Sigmoid colon (tissue), 4 donors: ENCODE data around the gene SMIM17.

Experiments
- EP300 ChIP-seq, 4 donors: sonication (generic); formaldehyde crosslinking; IDR thresholded peaks; one replicate each; pipeline ENCODE4 v1.6.1; 2017; ENCODE audit warnings: antibody characterized with exemption in 4 of 4
- POLR2A ChIP-seq, 2 donors: fragments of 450-650 bp; IDR thresholded peaks; one replicate each; pipeline ENCODE4 v1.6.1; 2016; ENCODE audit warnings: antibody characterized with exemption in 2 of 2, mild to moderate bottlenecking in 2 of 2, moderate library complexity in 2 of 2
- POLR2AphosphoS5 ChIP-seq, 4 donors: sonication (generic); formaldehyde crosslinking; IDR thresholded peaks; one replicate each; pipeline ENCODE4 v1.6.1; 2017; ENCODE audit warnings: antibody characterized with exemption in 4 of 4
- TF ChIP-seq, protein P1 (sequence below), 4 experiments: fragments of 450-650 bp in 3 of 4; fragments of 200-600 bp in 1 of 4; IDR thresholded peaks; one replicate each; pipeline ENCODE4 v1.5.1; 2016 to 2019; ENCODE audit warnings: antibody characterized with exemption in 4 of 4, mild to moderate bottlenecking in 3 of 4, moderate library complexity in 2 of 4

DNA sequence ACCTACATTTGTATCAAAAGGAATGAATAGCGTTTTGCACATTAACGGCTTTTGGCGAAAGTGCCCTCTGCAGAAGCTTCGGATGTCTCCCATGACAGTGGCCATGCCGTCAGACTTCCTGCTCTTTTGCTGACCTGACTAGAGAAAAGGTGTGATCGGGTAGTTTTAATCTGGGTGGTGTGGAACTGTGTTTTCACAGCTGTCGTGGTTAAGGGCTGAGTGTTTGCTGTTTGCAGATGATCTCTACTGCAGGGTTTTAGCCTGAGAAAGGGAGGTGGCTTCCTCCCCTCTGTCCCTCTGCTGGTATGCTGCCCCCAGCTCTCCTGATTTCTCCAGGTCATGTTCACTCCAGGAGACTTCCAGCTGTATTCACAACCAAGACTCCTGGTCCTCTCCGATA is 25.4 kb upstream of the SMIM17 start:
- TF ChIP-seq POLR2AphosphoS5 (IDR thresholded peaks at IDR 0.05) (no peak), POLR2A (IDR thresholded peaks at IDR 0.05) (no peak), EP300 (IDR thresholded peaks at IDR 0.05) (no peak)
- TF ChIP-seq, protein P1, sequence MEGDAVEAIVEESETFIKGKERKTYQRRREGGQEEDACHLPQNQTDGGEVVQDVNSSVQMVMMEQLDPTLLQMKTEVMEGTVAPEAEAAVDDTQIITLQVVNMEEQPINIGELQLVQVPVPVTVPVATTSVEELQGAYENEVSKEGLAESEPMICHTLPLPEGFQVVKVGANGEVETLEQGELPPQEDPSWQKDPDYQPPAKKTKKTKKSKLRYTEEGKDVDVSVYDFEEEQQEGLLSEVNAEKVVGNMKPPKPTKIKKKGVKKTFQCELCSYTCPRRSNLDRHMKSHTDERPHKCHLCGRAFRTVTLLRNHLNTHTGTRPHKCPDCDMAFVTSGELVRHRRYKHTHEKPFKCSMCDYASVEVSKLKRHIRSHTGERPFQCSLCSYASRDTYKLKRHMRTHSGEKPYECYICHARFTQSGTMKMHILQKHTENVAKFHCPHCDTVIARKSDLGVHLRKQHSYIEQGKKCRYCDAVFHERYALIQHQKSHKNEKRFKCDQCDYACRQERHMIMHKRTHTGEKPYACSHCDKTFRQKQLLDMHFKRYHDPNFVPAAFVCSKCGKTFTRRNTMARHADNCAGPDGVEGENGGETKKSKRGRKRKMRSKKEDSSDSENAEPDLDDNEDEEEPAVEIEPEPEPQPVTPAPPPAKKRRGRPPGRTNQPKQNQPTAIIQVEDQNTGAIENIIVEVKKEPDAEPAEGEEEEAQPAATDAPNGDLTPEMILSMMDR (IDR thresholded peaks at IDR 0.05): no peak
